ENCODE data around the gene TRMT112.

GRCh38 chr11:64357904-64358535, 40.7 kb upstream of the TRMT112 start:
- TF ChIP-seq CTCF (conservative IDR thresholded peaks at IDR 0.05; ENCODE audit: low read length) (no peak), EZH2phosphoT487 (IDR thresholded peaks at IDR 0.05; ENCODE audit: borderline replicate concordance, low read depth, low read length) (no peak)

All from OCI-LY7 (cell line).